ENCODE measurements around the gene COBL. TPM values are rescaled to one million over a fixed set of nuclear protein-coding genes. Genes with fewer than 3 reads are reported as not detected.

The COBL gene
- total RNA-seq, 1 experiment from 2014 or later, result 63.6 TPM

DNA sequence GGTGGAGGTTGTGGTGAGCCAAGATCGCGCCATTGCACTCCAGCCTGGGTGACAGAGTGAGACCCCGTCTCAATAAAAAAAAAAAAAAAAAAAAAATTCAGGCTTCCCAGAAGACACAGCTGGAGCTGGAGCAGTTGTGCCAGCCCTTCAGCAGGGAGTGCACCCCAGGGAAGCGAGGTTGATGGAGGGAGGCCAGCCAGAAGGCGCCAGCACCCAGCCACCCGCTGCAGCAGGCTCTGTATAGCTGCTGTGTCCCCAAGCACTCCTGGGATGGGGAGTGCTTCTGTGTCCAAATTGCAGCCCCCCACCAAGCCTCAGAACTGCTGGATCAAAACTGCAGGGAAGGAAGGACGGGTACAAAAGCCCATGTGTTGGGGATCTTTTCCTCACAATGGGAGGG, 47.8 kb downstream of the COBL start:
- Mint-ChIP-seq H3K9me3 (ENCODE audit: unreplicated experiment) (no peaks in the 10 kb centered on the region), H3K4me1 (ENCODE audit: low read depth, unreplicated experiment) (peaks cover 1% of the 10 kb centered on the region), H3K27me3 (ENCODE audit: insufficient read depth, unreplicated experiment) (no peaks in the 10 kb centered on the region), H3K27ac (ENCODE audit: unreplicated experiment) (no peak overlapping the region), H3K36me3 (ENCODE audit: insufficient read depth, unreplicated experiment) (peaks cover 15% of the 10 kb centered on the region), H3K4me3 (ENCODE audit: unreplicated experiment) (no peak overlapping the region)
- H3K9me3 ChIP-seq, result no peaks in the 10 kb centered on the region
- DNase-seq, result no peak
- H3K36me3 ChIP-seq (ENCODE audit: control insufficient read depth, insufficient read depth, low read length), result no peaks in the 10 kb centered on the region
- intact Hi-C loops (cut with micrococcal nuclease; ENCODE audit: unreplicated experiment), result loop anchor here (10.0 kb wide), 1 partner anchor 46 kb away; the partner anchor contains the start of gene COBL
- peaks cover 26% of the 10 kb centered on the region for H3K4me1 ChIP-seq
- BruUV-seq (replicated peaks), result no TSS peak
- H3K27me3 ChIP-seq (replicated peaks; ENCODE audit: control insufficient read depth, insufficient read depth, low read length), result no peaks in the 10 kb centered on the region
- POLR2A ChIA-PET, result no interaction called here
- H3K4me3 ChIP-seq (ENCODE audit: low read depth, low read length), result no peak overlapping the region
- TF ChIP-seq, protein P1, sequence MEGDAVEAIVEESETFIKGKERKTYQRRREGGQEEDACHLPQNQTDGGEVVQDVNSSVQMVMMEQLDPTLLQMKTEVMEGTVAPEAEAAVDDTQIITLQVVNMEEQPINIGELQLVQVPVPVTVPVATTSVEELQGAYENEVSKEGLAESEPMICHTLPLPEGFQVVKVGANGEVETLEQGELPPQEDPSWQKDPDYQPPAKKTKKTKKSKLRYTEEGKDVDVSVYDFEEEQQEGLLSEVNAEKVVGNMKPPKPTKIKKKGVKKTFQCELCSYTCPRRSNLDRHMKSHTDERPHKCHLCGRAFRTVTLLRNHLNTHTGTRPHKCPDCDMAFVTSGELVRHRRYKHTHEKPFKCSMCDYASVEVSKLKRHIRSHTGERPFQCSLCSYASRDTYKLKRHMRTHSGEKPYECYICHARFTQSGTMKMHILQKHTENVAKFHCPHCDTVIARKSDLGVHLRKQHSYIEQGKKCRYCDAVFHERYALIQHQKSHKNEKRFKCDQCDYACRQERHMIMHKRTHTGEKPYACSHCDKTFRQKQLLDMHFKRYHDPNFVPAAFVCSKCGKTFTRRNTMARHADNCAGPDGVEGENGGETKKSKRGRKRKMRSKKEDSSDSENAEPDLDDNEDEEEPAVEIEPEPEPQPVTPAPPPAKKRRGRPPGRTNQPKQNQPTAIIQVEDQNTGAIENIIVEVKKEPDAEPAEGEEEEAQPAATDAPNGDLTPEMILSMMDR (IDR thresholded peaks at IDR 0.05; ENCODE audit: insufficient read depth in 1 of 2, low read depth in 1 of 2, low read length in 1 of 2, severe bottlenecking in 1 of 2, unreplicated experiment in 1 of 2), result no peak
- CTCF ChIA-PET, result no interaction called here

DNA sequence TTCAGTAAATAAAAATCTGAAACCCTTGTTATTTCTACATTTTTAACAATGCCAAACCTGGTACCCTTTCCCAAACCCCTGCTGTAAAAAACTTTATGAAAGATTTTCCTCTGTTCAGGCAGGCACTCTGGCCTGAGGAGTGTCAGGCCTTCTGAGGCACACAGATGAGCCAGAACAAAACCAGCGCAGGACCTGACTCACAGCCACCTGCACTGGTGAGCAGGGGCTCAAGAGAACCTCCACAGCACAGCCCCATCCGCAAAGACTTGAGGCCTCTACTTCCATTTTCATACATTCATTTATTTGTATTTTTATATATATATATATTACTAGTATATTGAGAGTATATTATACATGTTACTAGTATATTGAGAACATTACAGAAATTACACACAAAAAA, 49.4 kb downstream of the COBL start:
- H3K9me3 Mint-ChIP-seq (ENCODE audit: unreplicated experiment), result no peaks in the 10 kb centered on the region
- intact Hi-C loops (cut with micrococcal nuclease; ENCODE audit: unreplicated experiment), result loop anchor here (10.0 kb wide), 1 partner anchor 48 kb away; the partner anchor contains the start of gene COBL
- peaks cover 16% of the 10 kb centered on the region for H3K4me1 Mint-ChIP-seq (ENCODE audit: low read depth, unreplicated experiment)
- BruUV-seq (replicated peaks), result no TSS peak
- TF ChIP-seq, protein P1 (IDR thresholded peaks at IDR 0.05; ENCODE audit: insufficient read depth in 1 of 2, low read depth in 1 of 2, low read length in 1 of 2, severe bottlenecking in 1 of 2, unreplicated experiment in 1 of 2), result no peak
- DNase-seq, result no peak
- no peak overlapping the region for H3K27ac Mint-ChIP-seq (ENCODE audit: unreplicated experiment)
- no peak overlapping the region for H3K4me3 Mint-ChIP-seq (ENCODE audit: unreplicated experiment)
- ChIA-PET CTCF (interaction anchor here (0.6 kb wide), 1 partner anchor 33 kb away, joined by 4 read pairs; no protein-coding TSS in a partner anchor), POLR2A (no interaction called here)
- Histone ChIP-seq H3K36me3 (ENCODE audit: control insufficient read depth, insufficient read depth, low read length) (no peaks in the 10 kb centered on the region), H3K9me3 (no peaks in the 10 kb centered on the region), H3K4me3 (ENCODE audit: low read depth, low read length) (no peak overlapping the region), H3K27me3 (replicated peaks; ENCODE audit: control insufficient read depth, insufficient read depth, low read length) (no peaks in the 10 kb centered on the region), H3K4me1 (peaks cover 35% of the 10 kb centered on the region)
- no peaks in the 10 kb centered on the region for H3K27me3 Mint-ChIP-seq (ENCODE audit: insufficient read depth, unreplicated experiment)
- peaks cover 6% of the 10 kb centered on the region for H3K36me3 Mint-ChIP-seq (ENCODE audit: insufficient read depth, unreplicated experiment)

DNA sequence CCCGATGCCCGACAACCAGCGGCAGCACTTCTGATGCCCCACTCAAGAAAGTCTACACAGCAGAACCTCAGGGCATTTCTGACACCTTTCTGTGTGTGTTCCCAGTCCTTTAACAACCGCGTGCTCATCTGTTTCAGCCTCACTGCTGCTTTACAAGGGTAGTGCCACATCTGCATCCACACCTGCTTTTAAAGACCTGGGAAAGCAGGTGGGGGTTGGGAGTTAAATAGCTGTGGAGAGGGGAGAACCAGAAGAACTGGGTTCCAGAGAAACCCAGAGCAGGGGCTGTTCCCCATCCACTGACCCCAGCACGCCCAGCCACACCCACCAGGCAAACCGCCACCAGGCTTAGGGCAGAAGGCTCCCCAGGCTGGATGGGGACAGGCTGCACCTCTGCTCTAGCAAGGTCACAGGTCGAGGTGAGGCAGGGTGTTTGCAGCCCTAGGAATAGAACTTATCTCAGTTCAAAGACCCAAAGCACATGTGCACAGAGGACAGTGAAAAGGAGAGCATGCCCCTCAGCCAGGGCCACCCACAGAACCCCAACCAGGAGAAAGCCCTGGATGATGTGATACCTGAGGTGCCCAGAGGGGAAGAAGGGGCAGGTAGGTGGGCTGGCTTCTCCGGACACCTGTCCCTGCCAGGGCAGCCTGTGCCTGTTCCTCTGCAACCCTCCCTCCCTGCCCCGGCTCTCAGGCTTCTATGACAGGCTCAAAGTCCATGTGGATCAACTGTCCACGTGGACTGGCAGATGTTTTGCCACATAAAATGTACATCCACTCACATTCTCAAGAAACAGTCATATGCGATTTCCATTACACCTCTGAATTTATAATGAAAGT, 51.3 kb downstream of the COBL start:
- Mint-ChIP-seq H3K27ac (ENCODE audit: unreplicated experiment) (no peak overlapping the region), H3K27me3 (ENCODE audit: insufficient read depth, unreplicated experiment) (no peaks in the 10 kb centered on the region), H3K4me1 (ENCODE audit: low read depth, unreplicated experiment) (peaks cover 27% of the 10 kb centered on the region), H3K36me3 (ENCODE audit: insufficient read depth, unreplicated experiment) (peaks cover 14% of the 10 kb centered on the region), H3K9me3 (ENCODE audit: unreplicated experiment) (no peaks in the 10 kb centered on the region), H3K4me3 (ENCODE audit: unreplicated experiment) (no peak overlapping the region)
- intact Hi-C loops (cut with micrococcal nuclease; ENCODE audit: unreplicated experiment), result loop anchor here (10.0 kb wide), 1 partner anchor 50 kb away; the partner anchor contains the start of gene COBL
- no peaks in the 10 kb centered on the region for H3K27me3 ChIP-seq (replicated peaks; ENCODE audit: control insufficient read depth, insufficient read depth, low read length)
- no peak overlapping the region for H3K4me3 ChIP-seq (ENCODE audit: low read depth, low read length)
- ChIA-PET CTCF (no interaction called here), POLR2A (no interaction called here)
- DNase-seq, result peak; percentile 50 to 60
- TF ChIP-seq, protein P1 (IDR thresholded peaks at IDR 0.05; ENCODE audit: insufficient read depth in 1 of 2, low read depth in 1 of 2, low read length in 1 of 2, severe bottlenecking in 1 of 2, unreplicated experiment in 1 of 2), result no peak
- H3K36me3 ChIP-seq (ENCODE audit: control insufficient read depth, insufficient read depth, low read length), result no peaks in the 10 kb centered on the region
- no peaks in the 10 kb centered on the region for H3K9me3 ChIP-seq
- BruUV-seq (replicated peaks), result no TSS peak
- peaks cover 35% of the 10 kb centered on the region for H3K4me1 ChIP-seq

All from Caco-2 (cell line).